Sigmoid colon (tissue), 3 donors: Measurements from ENCODE around the gene EVI5L.

Experiments used
- POLR2A ChIP-seq, 2 donors: fragments of 450-650 bp; IDR thresholded peaks; one replicate each; pipeline ENCODE4 v1.6.1; 2016; ENCODE audit warnings: antibody characterized with exemption in 2 of 2, mild to moderate bottlenecking in 2 of 2, moderate library complexity in 2 of 2
- TF ChIP-seq, protein P1 (sequence below), 4 experiments: fragments of 450-650 bp in 3 of 4; fragments of 200-600 bp in 1 of 4; IDR thresholded peaks; one replicate each; pipeline ENCODE4 v1.5.1; 2016 to 2019; ENCODE audit warnings: antibody characterized with exemption in 4 of 4, mild to moderate bottlenecking in 3 of 4, moderate library complexity in 2 of 4

- TF ChIP-seq POLR2A (IDR thresholded peaks at IDR 0.05), result no peak
- TF ChIP-seq, protein P1, sequence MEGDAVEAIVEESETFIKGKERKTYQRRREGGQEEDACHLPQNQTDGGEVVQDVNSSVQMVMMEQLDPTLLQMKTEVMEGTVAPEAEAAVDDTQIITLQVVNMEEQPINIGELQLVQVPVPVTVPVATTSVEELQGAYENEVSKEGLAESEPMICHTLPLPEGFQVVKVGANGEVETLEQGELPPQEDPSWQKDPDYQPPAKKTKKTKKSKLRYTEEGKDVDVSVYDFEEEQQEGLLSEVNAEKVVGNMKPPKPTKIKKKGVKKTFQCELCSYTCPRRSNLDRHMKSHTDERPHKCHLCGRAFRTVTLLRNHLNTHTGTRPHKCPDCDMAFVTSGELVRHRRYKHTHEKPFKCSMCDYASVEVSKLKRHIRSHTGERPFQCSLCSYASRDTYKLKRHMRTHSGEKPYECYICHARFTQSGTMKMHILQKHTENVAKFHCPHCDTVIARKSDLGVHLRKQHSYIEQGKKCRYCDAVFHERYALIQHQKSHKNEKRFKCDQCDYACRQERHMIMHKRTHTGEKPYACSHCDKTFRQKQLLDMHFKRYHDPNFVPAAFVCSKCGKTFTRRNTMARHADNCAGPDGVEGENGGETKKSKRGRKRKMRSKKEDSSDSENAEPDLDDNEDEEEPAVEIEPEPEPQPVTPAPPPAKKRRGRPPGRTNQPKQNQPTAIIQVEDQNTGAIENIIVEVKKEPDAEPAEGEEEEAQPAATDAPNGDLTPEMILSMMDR (IDR thresholded peaks at IDR 0.05), result no peak
Observed at GRCh38 chr19:7874897-7875273, 44.9 kb downstream of the EVI5L start.
